GM12878 (cell line): ENCODE data around the gene PAPOLG. TPM values are rescaled to one million over a fixed set of nuclear protein-coding genes. Genes with fewer than 3 reads are reported as not detected.

Experiments used
- CHD2 ChIP-seq: IDR thresholded peaks from 2 replicates; pipeline ENCODE4 v1.6.1; 2011; ENCODE audit warnings: low read depth, low read length, improper control_type of control experiment, borderline replicate concordance
- CREB1 ChIP-seq: IDR thresholded peaks from 2 replicates; pipeline ENCODE4 v1.6.1; 2012; ENCODE audit warnings: low read depth, mild to moderate bottlenecking, inconsistent platforms
- CUX1 ChIP-seq: IDR thresholded peaks from 2 replicates; pipeline ENCODE4 v1.6.1; 2012; ENCODE audit warnings: improper control_type of control experiment, low read depth, low read length; ENCODE audit not compliant: insufficient replicate concordance
- HCFC1 ChIP-seq: fragments of 150-350 bp; IDR thresholded peaks from 2 replicates; pipeline ENCODE4 v1.6.1; 2014; ENCODE audit warnings: low read length
- MLLT1 ChIP-seq: fragments of 450-650 bp; IDR thresholded peaks from 2 replicates; pipeline ENCODE4 v1.6.1; 2016; ENCODE audit warnings: mild to moderate bottlenecking
- NBN ChIP-seq: fragments of 450-650 bp; IDR thresholded peaks from 2 replicates; pipeline ENCODE4 v1.6.1; 2016
- POLR2A ChIP-seq: IDR thresholded peaks from 2 replicates; pipeline ENCODE4 v1.6.1; 2011; ENCODE audit warnings: low read depth, mild to moderate bottlenecking, low read length
- RCOR1 ChIP-seq: conservative IDR thresholded peaks from 2 replicates; pipeline ENCODE4 v1.6.1; 2012; ENCODE audit warnings: low read depth, low read length, improper control_type of control experiment
- RELB ChIP-seq: fragments of 450-650 bp; IDR thresholded peaks from 2 replicates; pipeline ENCODE4 v1.6.1; 2017; ENCODE audit warnings: low read depth, mild to moderate bottlenecking, moderate library complexity
- SIX5 ChIP-seq: IDR thresholded peaks from 2 replicates; pipeline ENCODE4 v1.6.1; 2011; ENCODE audit warnings: mild to moderate bottlenecking, low read depth, low read length, moderate library complexity; ENCODE audit not compliant: severe bottlenecking
- SPI1 ChIP-seq: IDR thresholded peaks from 2 replicates; pipeline ENCODE4 v1.6.1; 2011; ENCODE audit warnings: low read depth, mild to moderate bottlenecking, low read length, moderate library complexity, borderline replicate concordance; ENCODE audit not compliant: insufficient read depth
- TAF1 ChIP-seq: IDR thresholded peaks from 2 replicates; pipeline ENCODE4 v1.6.1; 2011; ENCODE audit warnings: mild to moderate bottlenecking, low read depth, low read length, borderline replicate concordance
- YY1 ChIP-seq: IDR thresholded peaks from 2 replicates; pipeline ENCODE4 v1.6.1; 2011; ENCODE audit warnings: low read depth, mild to moderate bottlenecking, low read length
- ZBED1 ChIP-seq: IDR thresholded peaks from 2 replicates; pipeline ENCODE4 v1.6.1; 2016; ENCODE audit warnings: borderline replicate concordance
- ZNF217 ChIP-seq: fragments of 450-650 bp; IDR thresholded peaks from 2 replicates; pipeline ENCODE4 v1.6.1; 2017; ENCODE audit warnings: antibody characterized with exemption, mild to moderate bottlenecking
- polyA plus RNA-seq, 11 experiments: library from polyadenylated mRNA; depleted of rRNA in 4 of 11; unstranded in 6 of 11; stranded (reverse) in 5 of 11; fragments of >200 nt; fragmentation: Nextera tagmentation in 4 of 11; fragmentation: Illumina TruSeq in 1 of 11; extraction: Ambion mirVana in 4 of 11; extraction: Trizol in 1 of 11; gene quantifications; 1 replicate in 1 of 11; 2 replicates in 10 of 11; pipeline versions ENCODE4 v1.2.1 to v1.2.3, GENCODE V29; 2011 to 2016; ENCODE audit warnings: inconsistent platforms in 2 of 11, missing spikeins in 2 of 11, low read depth in 1 of 11
- total RNA-seq, 4 experiments: library from RNA; depleted of rRNA in 3 of 4; stranded (reverse); fragments of >200 nt in 3 of 4; fragmentation: Illumina TruSeq in 1 of 4; extraction: Trizol in 1 of 4; gene quantifications; 2 replicates each; pipeline versions ENCODE4 v1.2.1 to v1.2.3, GENCODE V29; 2013 to 2021
- TF ChIP-seq, protein P1 (sequence below): fragments of 450-650 bp; IDR thresholded peaks from 2 replicates; pipeline ENCODE4 v1.6.1; 2016; ENCODE audit warnings: mild to moderate bottlenecking, moderate library complexity, borderline replicate concordance

PAPOLG gene
- total and polyA plus RNA-seq, 10 of the 15 experiments (the other 5 are each of a cell fraction or from before 2014, with no cell fraction given) = 4.2 to 15.8 (median 10.7) TPM

DNA sequence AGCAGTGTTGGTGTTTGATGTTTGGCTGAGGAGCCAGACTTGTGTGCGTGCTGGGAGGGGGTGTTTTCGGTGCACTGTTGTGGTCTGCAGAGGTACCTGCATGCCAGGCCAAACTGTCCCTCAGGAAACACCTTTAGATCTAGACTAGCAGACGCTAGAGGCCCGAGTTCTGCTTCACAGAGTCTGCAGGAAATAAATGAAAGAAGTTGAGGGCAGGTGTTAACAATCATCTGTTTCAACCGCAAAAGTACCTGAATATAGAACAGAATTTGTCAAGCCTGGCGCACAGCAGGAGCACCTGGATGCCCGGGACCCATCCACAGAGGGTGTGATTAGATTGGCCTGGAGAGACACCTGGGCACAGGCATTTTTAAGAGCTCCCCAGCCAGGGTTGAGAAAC is 84.8 kb downstream of the PAPOLG start (continued):
- no peak for TF ChIP-seq CUX1
- TF ChIP-seq, protein P1, sequence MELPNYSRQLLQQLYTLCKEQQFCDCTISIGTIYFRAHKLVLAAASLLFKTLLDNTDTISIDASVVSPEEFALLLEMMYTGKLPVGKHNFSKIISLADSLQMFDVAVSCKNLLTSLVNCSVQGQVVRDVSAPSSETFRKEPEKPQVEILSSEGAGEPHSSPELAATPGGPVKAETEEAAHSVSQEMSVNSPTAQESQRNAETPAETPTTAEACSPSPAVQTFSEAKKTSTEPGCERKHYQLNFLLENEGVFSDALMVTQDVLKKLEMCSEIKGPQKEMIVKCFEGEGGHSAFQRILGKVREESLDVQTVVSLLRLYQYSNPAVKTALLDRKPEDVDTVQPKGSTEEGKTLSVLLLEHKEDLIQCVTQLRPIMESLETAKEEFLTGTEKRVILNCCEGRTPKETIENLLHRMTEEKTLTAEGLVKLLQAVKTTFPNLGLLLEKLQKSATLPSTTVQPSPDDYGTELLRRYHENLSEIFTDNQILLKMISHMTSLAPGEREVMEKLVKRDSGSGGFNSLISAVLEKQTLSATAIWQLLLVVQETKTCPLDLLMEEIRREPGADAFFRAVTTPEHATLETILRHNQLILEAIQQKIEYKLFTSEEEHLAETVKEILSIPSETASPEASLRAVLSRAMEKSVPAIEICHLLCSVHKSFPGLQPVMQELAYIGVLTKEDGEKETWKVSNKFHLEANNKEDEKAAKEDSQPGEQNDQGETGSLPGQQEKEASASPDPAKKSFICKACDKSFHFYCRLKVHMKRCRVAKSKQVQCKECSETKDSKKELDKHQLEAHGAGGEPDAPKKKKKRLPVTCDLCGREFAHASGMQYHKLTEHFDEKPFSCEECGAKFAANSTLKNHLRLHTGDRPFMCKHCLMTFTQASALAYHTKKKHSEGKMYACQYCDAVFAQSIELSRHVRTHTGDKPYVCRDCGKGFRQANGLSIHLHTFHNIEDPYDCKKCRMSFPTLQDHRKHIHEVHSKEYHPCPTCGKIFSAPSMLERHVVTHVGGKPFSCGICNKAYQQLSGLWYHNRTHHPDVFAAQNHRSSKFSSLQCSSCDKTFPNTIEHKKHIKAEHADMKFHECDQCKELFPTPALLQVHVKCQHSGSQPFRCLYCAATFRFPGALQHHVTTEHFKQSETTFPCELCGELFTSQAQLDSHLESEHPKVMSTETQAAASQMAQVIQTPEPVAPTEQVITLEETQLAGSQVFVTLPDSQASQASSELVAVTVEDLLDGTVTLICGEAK = no peak
- TF ChIP-seq CREB1 = peak; percentile 72
- no peak for TF ChIP-seq TAF1
- no peak for TF ChIP-seq YY1
- TF ChIP-seq SPI1 = no peak
- no peak for TF ChIP-seq HCFC1
- TF ChIP-seq RCOR1 = no peak
- TF ChIP-seq CHD2 = peak; percentile 39; the same call in 1 of the 2 replicates
- TF ChIP-seq MLLT1 = no peak
- no peak for TF ChIP-seq SIX5
- TF ChIP-seq POLR2A = no peak
- peak; percentile 95; the same call in 1 of the 2 replicates for TF ChIP-seq ZBED1
- 0 out of 2 replicates have a peak, but pooled peaks have one; percentile 24 for TF ChIP-seq ZNF217
- TF ChIP-seq NBN = peak; percentile 22; the same call in 1 of the 2 replicates
- peak; percentile 53; the same call in 1 of the 2 replicates for TF ChIP-seq RELB
